ENCODE results near the gene TMC1. TPM values are rescaled to one million over a fixed set of nuclear protein-coding genes. Genes with fewer than 3 reads are reported as not detected.
A peak's percentile ranks its signal among the peaks of the same experiment; 100 is the strongest.

TMC1 gene
- total RNA-seq, 1 donor from 2014 or later, result not detected

- peaks cover 5% of the 10 kb centered on the region for H3K9me3 Mint-ChIP-seq
- Histone ChIP-seq H3F3A (ENCODE audit: low read depth) (no peaks in the 10 kb centered on the region), H3K9ac (no peak overlapping the region), H3K4me1 (no peaks in the 10 kb centered on the region), H3K27me3 (no peaks in the 10 kb centered on the region), H3K4me2 (no peak overlapping the region), H3K9me3 (ENCODE audit: low read depth) (no peaks in the 10 kb centered on the region), H3K27ac (no peak overlapping the region), H3K79me2 (ENCODE audit: low read depth) (no peaks in the 10 kb centered on the region), H3K4me3 (no peak overlapping the region), H4K20me1 (ENCODE audit: low read depth) (no peaks in the 10 kb centered on the region), H3K36me3 (no peaks in the 10 kb centered on the region), H2AFZ (replicated peaks) (no peak overlapping the region)
- H3K27me3 Mint-ChIP-seq (ENCODE audit: insufficient read depth, low read depth), result peaks cover 4% of the 10 kb centered on the region
- TF ChIP-seq EZH2phosphoT487 (IDR thresholded peaks at IDR 0.05), result no peak
- TF ChIP-seq EZH2 (IDR thresholded peaks at IDR 0.05), result no peak
- TF ChIP-seq CTCF (IDR thresholded peaks at IDR 0.05), result no peak
- no peaks in the 10 kb centered on the region for H3K4me1 Mint-ChIP-seq
- no peak for DNase-seq (ENCODE audit: low spot score)
- peaks cover 2% of the 10 kb centered on the region for H3K36me3 Mint-ChIP-seq
- no peak overlapping the region for H3K27ac Mint-ChIP-seq
- no peak overlapping the region for H3K4me3 Mint-ChIP-seq
Measured at GRCh38 chr9:72786948-72787347, 265.5 kb downstream of the TMC1 start.

- no peak overlapping the region for H3K4me3 Mint-ChIP-seq
- peaks cover 4% of the 10 kb centered on the region for H3K27me3 Mint-ChIP-seq (ENCODE audit: insufficient read depth, low read depth)
Measured at GRCh38 chr9:72788966-72789735, 267.7 kb downstream of the TMC1 start.

GRCh38 chr9:72789885-72790284, 268.5 kb downstream of the TMC1 start:
- TF ChIP-seq CTCF (IDR thresholded peaks at IDR 0.05), result no peak
- TF ChIP-seq EZH2phosphoT487 (IDR thresholded peaks at IDR 0.05), result no peak
- no peak for TF ChIP-seq EZH2 (IDR thresholded peaks at IDR 0.05)
- H3K27me3 ChIP-seq, result no peaks in the 10 kb centered on the region

More at GRCh38 chr9:72788966-72789735, 267.7 kb downstream of the TMC1 start:
- Histone ChIP-seq H2AFZ (replicated peaks) (peak overlapping the region; percentile 65), H4K20me1 (ENCODE audit: low read depth) (no peaks in the 10 kb centered on the region), H3K27me3 (no peaks in the 10 kb centered on the region), H3K9me3 (ENCODE audit: low read depth) (no peaks in the 10 kb centered on the region), H3K36me3 (no peaks in the 10 kb centered on the region), H3K79me2 (ENCODE audit: low read depth) (no peaks in the 10 kb centered on the region), H3K27ac (no peak overlapping the region), H3K9ac (no peak overlapping the region), H3F3A (ENCODE audit: low read depth) (no peaks in the 10 kb centered on the region), H3K4me3 (no peak overlapping the region), H3K4me1 (no peaks in the 10 kb centered on the region), H3K4me2 (no peak overlapping the region)
- DNase-seq (ENCODE audit: low spot score), result no peak
- Mint-ChIP-seq H3K27ac (no peak overlapping the region), H3K9me3 (peaks cover 2% of the 10 kb centered on the region), H3K36me3 (no peaks in the 10 kb centered on the region), H3K4me1 (no peaks in the 10 kb centered on the region)
- no peak for TF ChIP-seq EZH2phosphoT487 (IDR thresholded peaks at IDR 0.05)
- TF ChIP-seq CTCF (IDR thresholded peaks at IDR 0.05), result no peak
- TF ChIP-seq EZH2 (IDR thresholded peaks at IDR 0.05), result no peak

More at GRCh38 chr9:72789885-72790284, 268.5 kb downstream of the TMC1 start:
- Mint-ChIP-seq H3K27ac (no peak overlapping the region), H3K27me3 (ENCODE audit: insufficient read depth, low read depth) (no peaks in the 10 kb centered on the region), H3K9me3 (no peaks in the 10 kb centered on the region), H3K4me3 (no peak overlapping the region), H3K4me1 (no peaks in the 10 kb centered on the region), H3K36me3 (no peaks in the 10 kb centered on the region)
- Histone ChIP-seq H3K36me3 (no peaks in the 10 kb centered on the region), H3K79me2 (ENCODE audit: low read depth) (no peaks in the 10 kb centered on the region), H3K27ac (no peak overlapping the region), H3F3A (ENCODE audit: low read depth) (no peaks in the 10 kb centered on the region), H3K4me3 (no peak overlapping the region), H3K9ac (no peak overlapping the region), H3K9me3 (ENCODE audit: low read depth) (no peaks in the 10 kb centered on the region), H2AFZ (replicated peaks) (peak overlapping the region; percentile 65), H3K4me1 (no peaks in the 10 kb centered on the region), H3K4me2 (no peak overlapping the region), H4K20me1 (ENCODE audit: low read depth) (no peaks in the 10 kb centered on the region)
- no peak for DNase-seq (ENCODE audit: low spot score)

Data from neural progenitor cell (in vitro differentiated cells).